ENCODE data around the gene PANK3.
"Not testable (repeated sequence)": the region's sequence is repeated elsewhere in the genome, so short reads cannot be mapped to it uniquely, and the experiment has no call there.

The PANK3 gene

DNA sequence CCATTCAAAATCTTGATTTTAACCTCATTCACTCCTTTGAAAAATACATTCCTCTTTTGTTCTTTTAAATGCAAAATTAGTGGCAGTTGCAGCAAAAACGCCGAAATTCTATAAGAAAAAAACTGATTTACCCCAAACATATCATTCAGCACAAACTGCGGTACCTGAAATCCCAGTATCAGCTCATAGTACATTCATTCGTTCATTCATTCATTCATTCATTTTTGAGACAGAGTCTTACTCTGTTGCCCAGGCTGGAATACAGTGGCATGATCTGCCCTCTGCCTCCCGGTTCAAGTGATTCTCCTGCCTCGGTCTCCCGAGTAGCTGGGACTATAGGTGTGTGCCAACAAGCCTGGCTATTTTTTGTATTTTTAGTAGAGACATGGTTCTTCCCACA, 29.6 kb downstream of the PANK3 start:
- no peak for DNase-seq

- DNase-seq, result no peak
These were observed 42.0 kb downstream of the PANK3 start for GRCh38 chr5:168537176-168537575.

- DNase-seq, result not testable (repeated sequence)
These were observed 44.8 kb downstream of the PANK3 start for GRCh38 chr5:168534351-168534750.

GRCh38 chr5:168531987-168532864, 46.9 kb downstream of the PANK3 start:
- DNase-seq, result no peak

DNA sequence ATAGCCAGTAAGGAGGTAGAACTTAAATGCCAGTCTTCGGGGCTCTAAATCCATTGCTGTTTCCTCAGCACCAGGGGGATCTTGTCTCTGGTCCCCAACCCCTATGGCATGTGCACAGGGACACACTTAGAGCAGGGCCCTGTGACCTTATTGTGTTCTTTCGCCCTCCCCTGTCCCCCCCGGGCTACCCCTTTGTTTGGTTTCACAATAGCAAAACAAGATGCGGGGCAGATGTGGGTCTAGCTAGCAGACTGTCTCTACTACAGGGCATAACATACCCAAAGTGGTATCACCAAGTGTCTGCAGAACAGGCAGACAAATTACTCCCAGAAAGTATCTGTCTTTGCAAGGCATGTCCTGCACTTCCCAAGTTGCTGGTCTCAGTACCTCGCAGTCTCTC, 48.0 kb downstream of the PANK3 start:
- no peak for DNase-seq

- DNase-seq, result no peak
These were observed 48.5 kb downstream of the PANK3 start for GRCh38 chr5:168530621-168531150.

DNA sequence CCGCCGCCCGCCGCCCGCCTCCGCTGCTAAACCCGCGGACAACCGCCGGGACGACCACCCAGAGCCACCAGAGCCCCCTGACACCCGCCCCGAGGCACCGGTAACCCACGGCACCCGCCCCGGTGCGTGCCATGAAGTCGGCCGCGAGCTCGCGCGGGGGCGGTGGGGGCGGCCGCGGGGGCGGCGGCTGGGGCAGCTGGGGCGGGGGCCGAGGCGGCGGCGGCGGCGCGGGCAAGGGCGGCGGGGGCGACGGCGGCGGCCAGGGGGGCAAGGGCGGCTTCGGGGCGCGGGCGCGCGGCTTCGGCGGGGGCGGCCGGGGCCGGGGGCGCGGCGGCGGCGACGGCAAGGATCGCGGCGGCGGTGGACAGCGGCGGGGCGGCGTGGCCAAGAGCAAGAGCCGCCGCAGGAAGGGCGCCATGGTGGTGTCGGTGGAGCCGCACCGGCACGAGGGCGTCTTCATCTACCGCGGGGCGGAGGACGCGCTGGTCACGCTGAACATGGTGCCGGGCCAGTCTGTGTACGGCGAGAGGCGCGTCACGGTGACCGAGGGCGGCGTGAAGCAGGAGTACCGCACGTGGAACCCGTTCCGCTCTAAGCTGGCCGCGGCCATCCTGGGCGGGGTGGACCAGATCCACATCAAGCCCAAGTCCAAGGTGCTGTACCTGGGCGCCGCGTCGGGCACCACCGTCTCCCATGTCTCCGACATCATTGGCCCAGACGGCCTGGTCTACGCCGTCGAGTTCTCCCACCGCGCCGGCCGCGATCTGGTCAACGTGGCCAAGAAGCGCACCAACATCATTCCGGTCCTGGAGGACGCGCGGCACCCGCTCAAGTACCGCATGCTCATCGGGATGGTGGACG, 49.6 kb downstream of the PANK3 start:
- peak; percentile 34 for DNase-seq

DNA sequence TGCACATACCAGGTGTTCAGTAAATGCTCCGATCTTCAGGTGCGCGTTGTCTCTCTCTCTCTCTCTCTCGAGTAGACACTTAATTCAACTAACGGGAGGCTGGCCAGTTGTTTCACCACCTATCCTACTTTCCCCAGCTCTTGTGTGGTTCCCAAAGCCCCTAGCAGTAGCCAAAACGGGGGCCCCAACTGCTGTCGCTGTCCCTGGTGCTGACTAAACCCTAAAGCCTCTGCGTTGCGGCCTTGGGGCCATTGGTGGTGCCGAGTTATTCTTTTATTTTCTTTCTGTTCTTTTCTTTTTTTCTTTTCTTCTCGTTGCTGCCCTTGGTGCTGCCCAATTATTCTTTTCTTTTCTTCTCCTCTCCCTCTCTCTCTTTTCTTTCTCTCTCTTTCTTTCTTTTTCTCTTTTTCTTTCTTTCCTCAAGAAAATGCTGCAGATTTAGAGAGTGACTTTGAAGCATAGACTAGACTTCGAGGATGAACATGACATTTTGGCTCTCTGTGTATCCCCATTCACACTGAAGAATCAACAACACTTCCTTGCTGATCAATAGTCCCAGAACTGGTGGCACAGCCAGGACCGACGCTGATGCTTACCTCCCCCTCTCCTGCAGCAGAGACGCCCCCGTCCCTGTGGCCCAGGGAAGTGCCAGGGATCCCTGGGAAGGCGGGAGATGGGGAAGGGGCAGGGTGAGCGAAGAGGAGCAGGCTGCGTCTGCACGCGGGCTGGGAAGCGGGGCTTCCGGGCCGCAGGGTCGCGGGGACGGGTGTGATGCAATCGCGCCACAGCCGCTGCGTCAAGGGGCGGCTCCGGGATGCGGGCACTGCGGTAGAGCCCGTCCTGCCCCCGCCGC, 50.4 kb downstream of the PANK3 start, which contains the start of gene FBLL1:
TSS of gene FBLL1 (plus strand) at position 785 of the 853 bp plus-strand sequence. CDS start 200 bp downstream, outside the sequence.
- DNase-seq, result peak; percentile 77

DNA sequence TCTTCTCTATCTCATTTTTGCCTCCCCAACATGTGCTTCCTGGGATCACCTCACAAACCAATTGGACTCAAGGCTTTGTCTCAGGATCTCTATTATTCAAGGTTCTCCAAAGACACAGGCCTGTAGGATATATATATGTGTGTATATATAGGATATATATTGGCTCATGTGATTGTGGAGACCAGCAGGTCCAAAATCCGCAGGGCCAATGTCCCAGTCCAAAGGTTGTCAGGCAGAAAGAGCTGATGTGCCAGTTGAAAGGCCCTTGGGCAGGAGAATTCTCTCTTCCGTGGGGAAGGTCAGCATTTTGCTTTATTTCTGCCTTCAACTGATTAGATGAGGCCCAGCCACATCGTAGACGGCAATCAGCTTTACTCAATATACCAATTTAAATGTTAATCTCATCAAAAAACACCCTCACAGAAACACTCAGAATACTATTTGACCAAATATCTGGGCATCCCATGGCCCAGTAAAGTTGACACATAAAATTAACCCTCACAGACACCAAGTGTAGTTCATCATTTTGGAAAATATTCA, 51.3 kb downstream of the PANK3 start:
- no peak for DNase-seq

GRCh38 chr5:168525856-168526255, 53.3 kb downstream of the PANK3 start:
- DNase-seq, result no peak

- peak; percentile 14 for DNase-seq
These were observed 65.2 kb downstream of the PANK3 start for GRCh38 chr5:168513861-168514428.

DNA sequence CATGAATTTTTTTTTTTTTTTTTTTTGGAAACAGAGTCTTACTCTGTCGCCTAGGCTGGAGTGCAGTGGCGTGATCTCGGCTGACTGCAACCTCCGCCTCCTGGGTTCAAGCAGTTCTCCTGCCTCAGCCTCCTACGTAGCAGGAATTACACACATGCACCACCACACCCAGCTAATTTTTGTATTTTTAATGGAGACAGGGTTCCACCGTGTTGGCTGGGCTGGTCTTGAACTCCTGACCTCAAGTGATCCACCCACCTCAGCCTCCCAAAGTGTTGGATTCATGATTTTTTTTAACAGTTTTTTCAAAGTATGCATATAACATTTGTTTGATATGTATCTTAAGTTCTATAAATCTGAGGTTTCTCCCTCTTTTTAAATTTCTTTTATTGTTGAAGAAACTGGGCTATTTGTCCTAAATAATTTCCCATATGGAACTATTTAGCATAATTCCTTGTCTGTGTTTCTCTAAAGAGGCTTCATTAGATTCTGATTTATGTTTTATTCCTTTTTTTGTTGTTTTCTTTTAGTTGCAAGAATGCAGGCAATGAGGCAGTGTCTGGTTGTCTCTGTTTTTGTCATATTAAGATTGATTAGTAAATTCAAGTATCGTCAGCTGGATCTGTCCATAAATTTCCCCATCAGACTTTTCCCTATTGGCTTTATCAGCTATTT, 76.5 kb downstream of the PANK3 start:
- DNase-seq, result no peak

Data from hematopoietic multipotent progenitor cell treated with erythropoietin and hydrocortisone succinate and interleukin-3 and kit ligand, for 4 days (in vitro differentiated cells).